Measurements from ENCODE around the gene ALDH2. TPM values are rescaled to one million over a fixed set of nuclear protein-coding genes. Genes with fewer than 3 reads are reported as not detected.

Gene ALDH2
- total and polyA plus RNA-seq, 9 donors, result 14.6 to 52.6 (median 38.7) TPM

DNA sequence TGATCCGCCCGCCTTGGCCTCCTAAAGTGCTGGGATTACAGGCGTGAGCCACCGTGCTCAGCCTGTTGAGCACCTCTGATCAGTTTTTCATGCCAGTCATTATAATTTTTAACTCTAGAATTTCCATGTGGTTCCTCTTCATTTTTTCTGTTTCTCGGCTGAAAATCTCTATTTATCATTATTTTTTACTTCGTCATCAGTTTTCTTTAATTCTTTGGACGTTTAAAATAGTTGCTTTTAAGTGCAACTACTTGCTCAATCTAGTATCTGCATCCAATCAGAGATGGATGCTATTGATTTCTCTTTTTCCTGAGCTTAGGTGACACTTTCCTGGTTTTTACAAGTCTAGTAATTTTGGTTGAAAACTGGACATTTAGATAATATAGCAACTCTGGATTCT, 92.0 kb downstream of the ALDH2 start:
- H3K9me3 ChIP-seq (replicated peaks; ENCODE audit: control insufficient read depth, low read depth, low read length), result peaks cover 6% of the 10 kb centered on the region
- DNase-seq, result no peak
- no peaks in the 10 kb centered on the region for H3K4me1 ChIP-seq (ENCODE audit: control insufficient read depth, insufficient read depth, low read length)
- no peak overlapping the region for H3K27ac ChIP-seq (ENCODE audit: low read length)
- H3K36me3 ChIP-seq (ENCODE audit: control insufficient read depth, insufficient read depth, low read length), result no peaks in the 10 kb centered on the region
- WGBS (ENCODE audit: insufficient coverage), result 96% methylated on average over 5 of the region's 7 CpGs
- no peaks in the 10 kb centered on the region for H3K27me3 ChIP-seq (ENCODE audit: control insufficient read depth, insufficient read depth, low read length)
- H3K4me3 ChIP-seq (ENCODE audit: low read length), result no peak overlapping the region

DNA sequence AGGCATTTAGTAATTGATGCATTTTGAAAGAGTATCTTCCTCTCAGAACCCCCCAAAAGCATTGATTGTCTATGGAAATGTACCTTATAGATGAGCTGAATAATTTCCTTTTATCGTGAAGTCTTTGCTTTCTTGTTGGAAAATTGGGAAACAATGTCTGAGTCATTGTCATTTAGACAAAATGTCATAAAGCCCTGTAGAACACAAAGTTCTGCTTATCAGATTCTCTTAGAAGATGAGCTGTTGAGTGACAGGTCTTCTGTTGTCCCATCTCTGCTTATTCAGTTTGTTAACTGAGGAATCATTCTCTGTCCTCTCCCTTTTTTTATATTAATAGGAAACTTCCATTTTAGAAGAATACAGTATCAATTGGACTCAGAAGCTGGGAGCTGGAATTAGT, 98.2 kb downstream of the ALDH2 start:
- no CpG with 5 or more reads among the region's 1 CpG for WGBS (ENCODE audit: insufficient coverage)
- no peaks in the 10 kb centered on the region for H3K9me3 ChIP-seq (replicated peaks; ENCODE audit: control insufficient read depth, low read depth, low read length)
- peaks cover 7% of the 10 kb centered on the region for H3K36me3 ChIP-seq (ENCODE audit: control insufficient read depth, insufficient read depth, low read length)
- no peak overlapping the region for H3K4me3 ChIP-seq (ENCODE audit: low read length)
- no peak for DNase-seq
- no peaks in the 10 kb centered on the region for H3K27me3 ChIP-seq (ENCODE audit: control insufficient read depth, insufficient read depth, low read length)
- H3K27ac ChIP-seq (ENCODE audit: low read length), result no peak overlapping the region
- no peaks in the 10 kb centered on the region for H3K4me1 ChIP-seq (ENCODE audit: control insufficient read depth, insufficient read depth, low read length)

Other genes with a start within 250 kb of the ALDH2 start
- gene ATXN2, start 167.6 kb upstream of the ALDH2 start, total RNA-seq, result 32.3 TPM
- 10 to 100 TPM; 40.3 to 60.2 (median 52.5) TPM for gene ATXN2, start 167.6 kb upstream of the ALDH2 start, polyA plus RNA-seq (ENCODE audit: insufficient read depth in 1 of 8, insufficient read length in 8 of 8, low replicate concordance in 1 of 8)
- gene BRAP, start 81.0 kb upstream of the ALDH2 start, total RNA-seq, result 15.4 TPM
- gene BRAP, start 81.0 kb upstream of the ALDH2 start, polyA plus RNA-seq (ENCODE audit: insufficient read depth in 1 of 8, insufficient read length in 8 of 8, low replicate concordance in 1 of 8), result 10 to 100 TPM in 7 of 8 donors, 1 to 10 TPM in 1; 8.9 to 12.2 (median 11.7) TPM
- gene ACAD10, start 80.9 kb upstream of the ALDH2 start, total RNA-seq, result 12.9 TPM
- 10 to 100 TPM; 11.4 to 20.2 (median 16.5) TPM for gene ACAD10, start 80.9 kb upstream of the ALDH2 start, polyA plus RNA-seq (ENCODE audit: insufficient read depth in 1 of 8, insufficient read length in 8 of 8, low replicate concordance in 1 of 8)
- gene MAPKAPK5, start 75.3 kb downstream of the ALDH2 start, total RNA-seq, result 34.2 TPM
- 10 to 100 TPM; 28.1 to 35.3 (median 30.0) TPM for gene MAPKAPK5, start 75.3 kb downstream of the ALDH2 start, polyA plus RNA-seq (ENCODE audit: insufficient read depth in 1 of 8, insufficient read length in 8 of 8, low replicate concordance in 1 of 8)
- 14.4 TPM for gene TMEM116, start 246.2 kb downstream of the ALDH2 start, total RNA-seq
- 10 to 100 TPM in 7 of 8 donors, 1 to 10 TPM in 1; 9.8 to 14.1 (median 11.8) TPM for gene TMEM116, start 246.2 kb downstream of the ALDH2 start, polyA plus RNA-seq (ENCODE audit: insufficient read depth in 1 of 8, insufficient read length in 8 of 8, low replicate concordance in 1 of 8)
- 55.3 TPM for gene ERP29, start 246.5 kb downstream of the ALDH2 start, total RNA-seq
- gene ERP29, start 246.5 kb downstream of the ALDH2 start, polyA plus RNA-seq (ENCODE audit: insufficient read depth in 1 of 8, insufficient read length in 8 of 8, low replicate concordance in 1 of 8), result 10 to 100 TPM; 70.3 to 89.5 (median 74.2) TPM